OCI-LY7 (cell line): ENCODE measurements around the gene IL4I1. TPM values are rescaled to one million over a fixed set of nuclear protein-coding genes. Genes with fewer than 3 reads are reported as not detected.

Source experiments
- BruUV-seq: library from RNA; stranded (reverse); fragments of 400-500 nt; replicated peaks from 2 replicates; lab custom pipeline; 2021; lab: Mats Ljungman, UMichigan
- CTCF ChIA-PET: fragments of 300-600 bp; sonication (Branson Sonifier 250); formaldehyde crosslinking; loops from one replicate; lab custom pipeline; 2022; ENCODE audit warnings: antibody characterized with exemption; ENCODE audit not compliant: unreplicated experiment; lab: Charles Lee
- POLR2A ChIA-PET: fragments of 300-600 bp; sonication (Branson Sonifier 250); formaldehyde crosslinking; loops from one replicate; lab custom pipeline; 2022; ENCODE audit warnings: antibody characterized with exemption; lab: Charles Lee
- DNase-seq: peaks from one replicate; pipeline ENCODE4 v3.0.0-alpha.2; 2015; ENCODE audit warnings: low spot score
- H2AFZ ChIP-seq: fragments of 200-600 bp; sonication (generic), shearing (Covaris generic); 2 replicates; pipeline ENCODE4 v1.6.1; 2014; ENCODE audit warnings: mild to moderate bottlenecking, antibody characterized with exemption, low read length, moderate library complexity
- H3K27ac ChIP-seq: fragments of 200-600 bp; sonication (generic); 2 replicates; pipeline ENCODE4 v1.5.1; 2014; ENCODE audit warnings: mixed run types, low read depth, mild to moderate bottlenecking, moderate library complexity, low read length, inconsistent platforms; ENCODE audit not compliant: poor library complexity, severe bottlenecking
- H3K36me3 ChIP-seq: fragments of 200-600 bp; sonication (generic); 2 replicates; pipeline ENCODE4 v1.6.1; 2014; ENCODE audit warnings: mild to moderate bottlenecking, antibody characterized with exemption, low read length, moderate library complexity, mixed read lengths; ENCODE audit not compliant: insufficient read depth
- H3K4me1 ChIP-seq: fragments of 200-600 bp; sonication (generic); 2 replicates; pipeline ENCODE4 v1.5.1; 2014; ENCODE audit warnings: mild to moderate bottlenecking, low read length; ENCODE audit not compliant: insufficient read depth, poor library complexity, severe bottlenecking
- H3K4me2 ChIP-seq: fragments of 200-600 bp; sonication (generic); 2 replicates; pipeline ENCODE4 v1.6.1; 2014; ENCODE audit warnings: mild to moderate bottlenecking, low read length
- H3K4me3 ChIP-seq: fragments of 200-600 bp; sonication (generic); 2 replicates; pipeline ENCODE4 v1.5.1; 2014; ENCODE audit warnings: mild to moderate bottlenecking, low read depth, low read length; ENCODE audit not compliant: poor library complexity, severe bottlenecking
- H3K79me2 ChIP-seq: fragments of 200-600 bp; sonication (generic); 2 replicates; pipeline ENCODE4 v1.6.1; 2016; ENCODE audit warnings: low read depth, mild to moderate bottlenecking, low read length, moderate library complexity, mixed read lengths; ENCODE audit not compliant: insufficient read depth
- H3K9me2 ChIP-seq: fragments of 200-600 bp; sonication (generic); 2 replicates; pipeline ENCODE4 v1.6.1; 2016; ENCODE audit warnings: mild to moderate bottlenecking, low read length, mixed read lengths; ENCODE audit not compliant: insufficient read depth
- H3K9me3 ChIP-seq: fragments of 200-600 bp; sonication (generic); 2 replicates; pipeline ENCODE4 v1.6.1; 2014; ENCODE audit warnings: mild to moderate bottlenecking, mixed run types, low read length, mixed read lengths
- H4K20me1 ChIP-seq: fragments of 200-600 bp; sonication (generic); 2 replicates; pipeline ENCODE4 v1.6.1; 2014; ENCODE audit warnings: mild to moderate bottlenecking, antibody characterized with exemption, low read length, moderate library complexity, mixed read lengths; ENCODE audit not compliant: insufficient read depth
- EZH2phosphoT487 ChIP-seq: fragments of 200-600 bp; sonication (generic); IDR thresholded peaks from 2 replicates; pipeline ENCODE4 v1.6.1; 2018; ENCODE audit warnings: low read depth, borderline replicate concordance, mild to moderate bottlenecking, mixed run types, antibody characterized with exemption, low read length, moderate library complexity, mixed read lengths
- intact Hi-C: fragments of 100-400 bp; cut with micrococcal nuclease; formaldehyde crosslinking; loops from one replicate; pipeline ENCODE4 v1.10.0; 2022; ENCODE audit not compliant: unreplicated experiment
- total RNA-seq, 2 experiments: library from RNA; depleted of rRNA in 1 of 2; stranded (reverse); fragments of >200 nt in 1 of 2; shearing (Covaris generic) in 1 of 2; gene quantifications; 2 replicates each; pipeline ENCODE4 v1.2.3, GENCODE V29; 2014 to 2022
- TF ChIP-seq, protein P1 (sequence below): fragments of 200-600 bp; sonication (generic); conservative IDR thresholded peaks from 2 replicates; pipeline ENCODE4 v1.5.1; 2014; ENCODE audit warnings: mild to moderate bottlenecking, antibody characterized with exemption, low read length, moderate library complexity, mixed read lengths

Gene IL4I1
- total RNA-seq, 2 experiments from 2014 or later, result 0.25 to 1.7 TPM

DNA sequence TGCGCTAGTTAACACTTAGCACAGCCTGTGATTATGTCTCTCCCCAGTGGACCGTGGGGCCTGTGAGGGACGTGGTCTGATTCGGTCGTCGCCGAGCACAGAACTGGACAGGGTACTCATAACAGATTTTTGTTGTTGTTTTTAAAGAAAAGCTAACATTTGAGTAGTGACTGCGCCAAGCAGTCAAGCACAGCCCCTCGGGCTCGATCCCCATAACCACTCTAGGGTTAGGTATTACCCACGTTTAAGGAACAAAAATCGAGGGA, 46.5 kb downstream of the IL4I1 start:
- peak overlapping the region; percentile 87 for H3K27ac ChIP-seq

DNA sequence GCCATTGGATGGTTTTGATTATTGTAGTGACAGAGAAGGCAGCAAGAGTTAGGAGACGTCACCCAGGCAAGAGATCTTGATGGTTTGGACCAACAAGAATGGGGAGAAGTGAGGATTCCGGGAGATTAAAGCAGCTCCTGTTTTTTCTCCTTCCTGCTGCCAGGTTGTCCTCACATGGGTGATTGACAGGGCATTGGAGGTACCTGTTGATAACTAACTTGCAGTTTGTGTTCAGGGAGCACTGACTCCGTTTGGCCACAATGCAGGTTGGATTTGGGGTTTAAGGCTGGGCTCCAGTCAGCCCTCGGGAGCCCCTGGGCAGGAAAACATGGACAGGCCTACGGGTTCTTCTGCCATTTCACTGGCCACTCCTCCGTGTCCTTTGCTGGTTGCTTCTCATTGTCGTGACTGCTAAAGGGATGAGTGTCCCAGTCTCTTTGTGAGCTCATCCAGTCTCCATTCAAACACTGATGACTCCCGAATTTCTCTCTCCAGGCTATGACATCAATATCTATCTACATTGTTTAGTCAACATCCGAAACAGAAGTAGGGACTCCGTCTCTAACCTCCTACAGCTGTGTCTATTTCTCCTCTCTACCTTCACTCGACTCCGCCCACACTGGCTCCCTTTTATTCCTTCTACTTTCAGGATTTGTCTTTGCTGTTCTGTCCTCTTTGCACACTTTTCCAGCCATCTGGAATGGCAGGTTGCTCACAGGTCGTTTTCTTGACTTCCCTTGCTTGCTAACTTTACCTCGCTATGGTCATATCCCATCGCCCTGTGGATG, 47.1 kb downstream of the IL4I1 start:
- H3K9me3 ChIP-seq, result no peaks in the 10 kb centered on the region
- intact Hi-C loops, result loop anchor here (1.0 to 2.0 kb wide), 2 partner anchors 27 to 75 kb away; no protein-coding TSS in a partner anchor
- peaks cover 24% of the 10 kb centered on the region for H3K79me2 ChIP-seq
- peaks cover 20% of the 10 kb centered on the region for H4K20me1 ChIP-seq
- no peak overlapping the region for H3K27ac ChIP-seq
- no peaks in the 10 kb centered on the region for H3K9me2 ChIP-seq
- TF ChIP-seq, protein P1, sequence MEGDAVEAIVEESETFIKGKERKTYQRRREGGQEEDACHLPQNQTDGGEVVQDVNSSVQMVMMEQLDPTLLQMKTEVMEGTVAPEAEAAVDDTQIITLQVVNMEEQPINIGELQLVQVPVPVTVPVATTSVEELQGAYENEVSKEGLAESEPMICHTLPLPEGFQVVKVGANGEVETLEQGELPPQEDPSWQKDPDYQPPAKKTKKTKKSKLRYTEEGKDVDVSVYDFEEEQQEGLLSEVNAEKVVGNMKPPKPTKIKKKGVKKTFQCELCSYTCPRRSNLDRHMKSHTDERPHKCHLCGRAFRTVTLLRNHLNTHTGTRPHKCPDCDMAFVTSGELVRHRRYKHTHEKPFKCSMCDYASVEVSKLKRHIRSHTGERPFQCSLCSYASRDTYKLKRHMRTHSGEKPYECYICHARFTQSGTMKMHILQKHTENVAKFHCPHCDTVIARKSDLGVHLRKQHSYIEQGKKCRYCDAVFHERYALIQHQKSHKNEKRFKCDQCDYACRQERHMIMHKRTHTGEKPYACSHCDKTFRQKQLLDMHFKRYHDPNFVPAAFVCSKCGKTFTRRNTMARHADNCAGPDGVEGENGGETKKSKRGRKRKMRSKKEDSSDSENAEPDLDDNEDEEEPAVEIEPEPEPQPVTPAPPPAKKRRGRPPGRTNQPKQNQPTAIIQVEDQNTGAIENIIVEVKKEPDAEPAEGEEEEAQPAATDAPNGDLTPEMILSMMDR, result no peak
- TF ChIP-seq EZH2phosphoT487, result no peak
- BruUV-seq, result no TSS peak
- H3K4me3 ChIP-seq, result peak overlapping the region; percentile 88
- peaks cover 32% of the 10 kb centered on the region for H3K4me1 ChIP-seq
- peak overlapping the region; percentile 94 for H3K4me2 ChIP-seq
- DNase-seq, result no peak
- H2AFZ ChIP-seq, result peak overlapping the region; percentile 70
- ChIA-PET CTCF (no interaction called here), POLR2A (interaction anchor here (0.5 to 2.0 kb wide), 3 partner anchors 15 to 37 kb away, joined by 3 to 8 read pairs (median 3); partner anchors contain the start of genes FUZ and MED25)
- H3K36me3 ChIP-seq, result peaks cover 14% of the 10 kb centered on the region; the same call in 1 of the 2 replicates

More for the DNA sequence above, 46.5 kb downstream of the IL4I1 start:
- Histone ChIP-seq H3K9me2 (no peaks in the 10 kb centered on the region), H3K36me3 (peaks cover 18% of the 10 kb centered on the region; the same call in 1 of the 2 replicates), H3K9me3 (no peaks in the 10 kb centered on the region), H3K4me2 (peak overlapping the region; percentile 94), H3K4me3 (peak overlapping the region; percentile 88), H3K4me1 (peaks cover 28% of the 10 kb centered on the region), H4K20me1 (peaks cover 20% of the 10 kb centered on the region), H3K79me2 (peaks cover 24% of the 10 kb centered on the region), H2AFZ (peak overlapping the region; percentile 70)
- no peak for DNase-seq
- ChIA-PET POLR2A (interaction anchor here (0.5 to 2.0 kb wide), 4 partner anchors 15 to 37 kb away, joined by 3 to 8 read pairs (median 3); partner anchors contain the start of genes FUZ and MED25), CTCF (no interaction called here)
- no TSS peak for BruUV-seq
- intact Hi-C loops, result loop anchor here (1.0 to 2.0 kb wide), 2 partner anchors 27 to 74 kb away; no protein-coding TSS in a partner anchor
- TF ChIP-seq, protein P1, result no peak
- TF ChIP-seq EZH2phosphoT487, result no peak

- H2AFZ ChIP-seq, result no peak overlapping the region
- H4K20me1 ChIP-seq, result peaks cover 20% of the 10 kb centered on the region
- H3K79me2 ChIP-seq, result peaks cover 23% of the 10 kb centered on the region
- no peaks in the 10 kb centered on the region for H3K9me2 ChIP-seq
- no peak overlapping the region for H3K27ac ChIP-seq
- DNase-seq, result no peak
- ChIA-PET CTCF (no interaction called here), POLR2A (no interaction called here)
- intact Hi-C loops, result no loop called here
- TF ChIP-seq, protein P1, result no peak
- TF ChIP-seq EZH2phosphoT487, result no peak
- no TSS peak for BruUV-seq
- no peak overlapping the region for H3K4me2 ChIP-seq
- H3K36me3 ChIP-seq, result peaks cover 7% of the 10 kb centered on the region; the same call in 1 of the 2 replicates
- peaks cover 32% of the 10 kb centered on the region for H3K4me1 ChIP-seq
- H3K9me3 ChIP-seq, result no peaks in the 10 kb centered on the region
- no peak overlapping the region for H3K4me3 ChIP-seq
Observed at GRCh38 chr19:49848938-49849337, 47.7 kb downstream of the IL4I1 start.
